ENCODE measurements around the gene GSTO2. TPM values are rescaled to one million over a fixed set of nuclear protein-coding genes. Genes with fewer than 3 reads are reported as not detected.

Gene GSTO2
- total and polyA plus RNA-seq, 2 of the 13 experiments (the other 11 are each of a cell fraction or from before 2014, with no cell fraction given): 2.1 to 7.9 TPM

DNA sequence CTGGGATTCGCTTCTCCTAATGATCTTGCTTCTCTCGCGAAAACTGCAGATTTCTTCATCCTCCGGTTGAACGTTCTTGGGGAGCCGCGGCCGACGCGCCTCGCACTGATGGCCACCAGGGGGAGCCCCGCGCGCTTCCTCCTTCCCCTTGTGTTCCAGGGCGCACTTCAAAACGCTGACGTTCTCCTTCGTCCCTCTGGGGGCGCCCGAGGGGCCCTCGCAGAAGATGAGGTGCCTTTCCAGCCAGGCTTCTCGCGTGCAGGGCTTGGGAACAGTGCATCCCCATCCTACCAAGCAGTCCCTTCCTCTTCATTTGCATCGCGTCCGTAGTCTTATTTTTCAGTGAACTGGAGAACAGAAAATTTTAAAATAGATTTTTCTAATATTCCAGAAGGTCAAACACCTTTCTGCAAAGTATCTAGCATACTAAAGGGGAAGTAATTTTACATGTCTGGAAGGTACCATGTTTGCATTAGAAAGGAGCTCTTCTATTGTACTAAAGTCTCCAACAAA, 22.5 kb downstream of the GSTO2 start (continued):
- TF ChIP-seq ZNF776 (CRISPR knock-in tag; IDR thresholded peaks at IDR 0.05) (no peak), SIN3A (IDR thresholded peaks at IDR 0.05; ENCODE audit: borderline replicate concordance, low read depth, low read length) (no peak), HOXA5 (CRISPR knock-in tag; IDR thresholded peaks at IDR 0.05) (no peak), NFATC3 (CRISPR knock-in tag; IDR thresholded peaks at IDR 0.05) (no peak), ELF3 (CRISPR knock-in tag; IDR thresholded peaks at IDR 0.05) (peak; percentile 88), KDM2A (CRISPR knock-in tag; IDR thresholded peaks at IDR 0.05; ENCODE audit: borderline replicate concordance, low read depth) (peak; percentile 84), CBFB (CRISPR knock-in tag; IDR thresholded peaks at IDR 0.05) (no peak), ZNF768 (CRISPR knock-in tag; IDR thresholded peaks at IDR 0.05) (no peak), ZNF282 (IDR thresholded peaks at IDR 0.05; ENCODE audit: partially characterized antibody) (no peak), ATRX (CRISPR knock-in tag; IDR thresholded peaks at IDR 0.05; ENCODE audit: borderline replicate concordance) (no peak), XRCC5 (optimal IDR thresholded peaks at IDR 0.05; ENCODE audit: low read length) (peak; percentile 99), ZNF652 (CRISPR knock-in tag; IDR thresholded peaks at IDR 0.05; ENCODE audit: borderline replicate concordance, low read depth) (no peak; the same call in 1 of the 2 replicates), FOXA3 (CRISPR knock-in tag; IDR thresholded peaks at IDR 0.05) (peak; percentile 38; the same call in 1 of the 2 replicates), ZNF3 (CRISPR knock-in tag; IDR thresholded peaks at IDR 0.05) (no peak), EP300 (IDR thresholded peaks at IDR 0.05; ENCODE audit: low read depth in 2 of 2, low read length in 2 of 2) (0 out of 4 replicates have a peak, but pooled peaks of 1 of the 2 experiments have one; percentile 6), EP300 (CRISPR knock-in tag; IDR thresholded peaks at IDR 0.05; ENCODE audit: borderline replicate concordance) (no peak)
- TF ChIP-seq, protein P1, sequence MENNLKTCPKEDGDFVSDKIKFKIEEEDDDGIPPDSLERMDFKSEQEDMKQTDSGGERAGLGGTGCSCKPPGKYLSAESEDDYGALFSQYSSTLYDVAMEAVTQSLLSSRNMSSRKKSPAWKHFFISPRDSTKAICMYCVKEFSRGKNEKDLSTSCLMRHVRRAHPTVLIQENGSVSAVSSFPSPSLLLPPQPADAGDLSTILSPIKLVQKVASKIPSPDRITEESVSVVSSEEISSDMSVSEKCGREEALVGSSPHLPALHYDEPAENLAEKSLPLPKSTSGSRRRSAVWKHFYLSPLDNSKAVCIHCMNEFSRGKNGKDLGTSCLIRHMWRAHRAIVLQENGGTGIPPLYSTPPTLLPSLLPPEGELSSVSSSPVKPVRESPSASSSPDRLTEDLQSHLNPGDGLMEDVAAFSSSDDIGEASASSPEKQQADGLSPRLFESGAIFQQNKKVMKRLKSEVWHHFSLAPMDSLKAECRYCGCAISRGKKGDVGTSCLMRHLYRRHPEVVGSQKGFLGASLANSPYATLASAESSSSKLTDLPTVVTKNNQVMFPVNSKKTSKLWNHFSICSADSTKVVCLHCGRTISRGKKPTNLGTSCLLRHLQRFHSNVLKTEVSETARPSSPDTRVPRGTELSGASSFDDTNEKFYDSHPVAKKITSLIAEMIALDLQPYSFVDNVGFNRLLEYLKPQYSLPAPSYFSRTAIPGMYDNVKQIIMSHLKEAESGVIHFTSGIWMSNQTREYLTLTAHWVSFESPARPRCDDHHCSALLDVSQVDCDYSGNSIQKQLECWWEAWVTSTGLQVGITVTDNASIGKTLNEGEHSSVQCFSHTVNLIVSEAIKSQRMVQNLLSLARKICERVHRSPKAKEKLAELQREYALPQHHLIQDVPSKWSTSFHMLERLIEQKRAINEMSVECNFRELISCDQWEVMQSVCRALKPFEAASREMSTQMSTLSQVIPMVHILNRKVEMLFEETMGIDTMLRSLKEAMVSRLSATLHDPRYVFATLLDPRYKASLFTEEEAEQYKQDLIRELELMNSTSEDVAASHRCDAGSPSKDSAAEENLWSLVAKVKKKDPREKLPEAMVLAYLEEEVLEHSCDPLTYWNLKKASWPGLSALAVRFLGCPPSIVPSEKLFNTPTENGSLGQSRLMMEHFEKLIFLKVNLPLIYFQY (CRISPR knock-in tag; IDR thresholded peaks at IDR 0.05; ENCODE audit: borderline replicate concordance): peak; percentile 43; the same call in 1 of the 2 replicates
- TF ChIP-seq, protein P2, sequence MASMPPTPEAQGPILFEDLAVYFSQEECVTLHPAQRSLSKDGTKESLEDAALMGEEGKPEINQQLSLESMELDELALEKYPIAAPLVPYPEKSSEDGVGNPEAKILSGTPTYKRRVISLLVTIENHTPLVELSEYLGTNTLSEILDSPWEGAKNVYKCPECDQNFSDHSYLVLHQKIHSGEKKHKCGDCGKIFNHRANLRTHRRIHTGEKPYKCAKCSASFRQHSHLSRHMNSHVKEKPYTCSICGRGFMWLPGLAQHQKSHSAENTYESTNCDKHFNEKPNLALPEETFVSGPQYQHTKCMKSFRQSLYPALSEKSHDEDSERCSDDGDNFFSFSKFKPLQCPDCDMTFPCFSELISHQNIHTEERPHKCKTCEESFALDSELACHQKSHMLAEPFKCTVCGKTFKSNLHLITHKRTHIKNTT (CRISPR knock-in tag; IDR thresholded peaks at IDR 0.05): no peak
- TF ChIP-seq, protein P3, sequence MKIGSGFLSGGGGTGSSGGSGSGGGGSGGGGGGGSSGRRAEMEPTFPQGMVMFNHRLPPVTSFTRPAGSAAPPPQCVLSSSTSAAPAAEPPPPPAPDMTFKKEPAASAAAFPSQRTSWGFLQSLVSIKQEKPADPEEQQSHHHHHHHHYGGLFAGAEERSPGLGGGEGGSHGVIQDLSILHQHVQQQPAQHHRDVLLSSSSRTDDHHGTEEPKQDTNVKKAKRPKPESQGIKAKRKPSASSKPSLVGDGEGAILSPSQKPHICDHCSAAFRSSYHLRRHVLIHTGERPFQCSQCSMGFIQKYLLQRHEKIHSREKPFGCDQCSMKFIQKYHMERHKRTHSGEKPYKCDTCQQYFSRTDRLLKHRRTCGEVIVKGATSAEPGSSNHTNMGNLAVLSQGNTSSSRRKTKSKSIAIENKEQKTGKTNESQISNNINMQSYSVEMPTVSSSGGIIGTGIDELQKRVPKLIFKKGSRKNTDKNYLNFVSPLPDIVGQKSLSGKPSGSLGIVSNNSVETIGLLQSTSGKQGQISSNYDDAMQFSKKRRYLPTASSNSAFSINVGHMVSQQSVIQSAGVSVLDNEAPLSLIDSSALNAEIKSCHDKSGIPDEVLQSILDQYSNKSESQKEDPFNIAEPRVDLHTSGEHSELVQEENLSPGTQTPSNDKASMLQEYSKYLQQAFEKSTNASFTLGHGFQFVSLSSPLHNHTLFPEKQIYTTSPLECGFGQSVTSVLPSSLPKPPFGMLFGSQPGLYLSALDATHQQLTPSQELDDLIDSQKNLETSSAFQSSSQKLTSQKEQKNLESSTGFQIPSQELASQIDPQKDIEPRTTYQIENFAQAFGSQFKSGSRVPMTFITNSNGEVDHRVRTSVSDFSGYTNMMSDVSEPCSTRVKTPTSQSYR (CRISPR knock-in tag; IDR thresholded peaks at IDR 0.05; ENCODE audit: borderline replicate concordance): no peak

All from HepG2 (cell line).